Panc1 (cell line): ENCODE data around the gene SEC11A. TPM values are rescaled to one million over a fixed set of nuclear protein-coding genes. Genes with fewer than 3 reads are reported as not detected.

Experiments
- ATAC-seq: fragments of 200-7000 bp; cut with Tn5 transposase; 2 replicates; pipeline ENCODE4 v1.9.1; 2020; ENCODE audit warnings: mild to moderate bottlenecking, moderate library complexity
- BruUV-seq: library from RNA; stranded (reverse); fragments of 400-500 nt; replicated peaks from 2 replicates; lab custom pipeline; 2021; lab: Mats Ljungman, UMichigan
- CTCF ChIA-PET: fragments of 300-600 bp; sonication (Branson Sonifier 250); formaldehyde crosslinking; loops from one replicate; lab custom pipeline; 2022; ENCODE audit warnings: antibody characterized with exemption; lab: Charles Lee
- POLR2A ChIA-PET: fragments of 300-600 bp; sonication (Branson Sonifier 250); formaldehyde crosslinking; loops from one replicate; lab custom pipeline; 2022; ENCODE audit warnings: antibody characterized with exemption; lab: Charles Lee
- DNase-seq: peaks from one replicate; pipeline ENCODE4 v3.0.0-alpha.2; 2010; ENCODE audit warnings: low read depth, low spot score
- H3K27ac ChIP-seq: 2 replicates; pipeline ENCODE4 v1.5.1; 2011; ENCODE audit warnings: mild to moderate bottlenecking, low read length, inconsistent platforms
- H3K27me3 ChIP-seq: fragments of 200-500 bp; sonication (Bioruptor generic); 2 replicates; pipeline ENCODE4 v1.6.0; 2014; ENCODE audit warnings: low read length, inconsistent platforms; ENCODE audit not compliant: control insufficient read depth, insufficient read depth
- H3K36me3 ChIP-seq: fragments of 200-500 bp; sonication (Bioruptor generic); 2 replicates; pipeline ENCODE4 v1.5.1; 2014; ENCODE audit warnings: inconsistent platforms, mild to moderate bottlenecking, low read length, moderate library complexity; ENCODE audit not compliant: control insufficient read depth, insufficient read depth
- H3K4me1 ChIP-seq: 2 replicates; pipeline ENCODE4 v1.5.1; 2011; ENCODE audit warnings: inconsistent platforms, mild to moderate bottlenecking, low read length, moderate library complexity; ENCODE audit not compliant: control insufficient read depth, insufficient read depth
- H3K4me3 ChIP-seq, 2 experiments: 2 replicates each; pipeline ENCODE4 v1.5.1; 2011 to 2012; ENCODE audit warnings: low read depth in 2 of 2, low read length in 2 of 2, mild to moderate bottlenecking in 2 of 2, inconsistent platforms in 1 of 2, moderate library complexity in 1 of 2
- H3K9me3 ChIP-seq: fragments of 200-500 bp; sonication (Bioruptor generic); 2 replicates; pipeline ENCODE4 v1.5.1; 2014; ENCODE audit warnings: low read depth, mild to moderate bottlenecking, inconsistent platforms, low read length, moderate library complexity; ENCODE audit not compliant: control insufficient read depth, insufficient read depth
- CTCF ChIP-seq: fragments of 450-650 bp; IDR thresholded peaks from 2 replicates; pipeline ENCODE4 v1.5.1; 2017; ENCODE audit warnings: mild to moderate bottlenecking
- POLR2AphosphoS5 ChIP-seq: IDR thresholded peaks from 2 replicates; pipeline ENCODE4 v1.6.1; 2012; ENCODE audit warnings: mild to moderate bottlenecking, low read depth, low read length, moderate library complexity
- SIN3A ChIP-seq: IDR thresholded peaks from 2 replicates; pipeline ENCODE4 v1.6.1; 2012; ENCODE audit warnings: low read depth, mild to moderate bottlenecking, low read length, moderate library complexity, borderline replicate concordance; ENCODE audit not compliant: insufficient read depth
- TCF7L2 ChIP-seq: IDR thresholded peaks from 2 replicates; pipeline ENCODE4 v1.6.1; 2011; ENCODE audit warnings: mild to moderate bottlenecking, low read depth, low read length, inconsistent platforms
- in situ Hi-C: cut with HindIII; loops from 2 replicates; pipeline ENCODE4 v1.10.0; 2016; ENCODE audit warnings: low sequenced_read_pairs, low pct_unique_long_range_greater_than_20kb
- intact Hi-C: fragments of 100-400 bp; cut with micrococcal nuclease; formaldehyde crosslinking; loops from one replicate; pipeline ENCODE4 v1.10.0; 2022; ENCODE audit not compliant: unreplicated experiment
- total RNA-seq: library from RNA; stranded (reverse); gene quantifications from one replicate; pipeline ENCODE4 v1.2.1, GENCODE V29; 2021; ENCODE audit not compliant: unreplicated experiment
- TF ChIP-seq, protein P1 (sequence below), 2 experiments: IDR thresholded peaks; 2 replicates each; pipeline ENCODE4 v1.6.1; 2011 to 2012; ENCODE audit warnings: low read depth in 2 of 2, control low read depth in 1 of 2, low read length in 1 of 2, mild to moderate bottlenecking in 1 of 2, moderate library complexity in 1 of 2; ENCODE audit not compliant: insufficient read depth in 1 of 2

Gene SEC11A
- total RNA-seq, 1 experiment from 2014 or later = 164 TPM

DNA sequence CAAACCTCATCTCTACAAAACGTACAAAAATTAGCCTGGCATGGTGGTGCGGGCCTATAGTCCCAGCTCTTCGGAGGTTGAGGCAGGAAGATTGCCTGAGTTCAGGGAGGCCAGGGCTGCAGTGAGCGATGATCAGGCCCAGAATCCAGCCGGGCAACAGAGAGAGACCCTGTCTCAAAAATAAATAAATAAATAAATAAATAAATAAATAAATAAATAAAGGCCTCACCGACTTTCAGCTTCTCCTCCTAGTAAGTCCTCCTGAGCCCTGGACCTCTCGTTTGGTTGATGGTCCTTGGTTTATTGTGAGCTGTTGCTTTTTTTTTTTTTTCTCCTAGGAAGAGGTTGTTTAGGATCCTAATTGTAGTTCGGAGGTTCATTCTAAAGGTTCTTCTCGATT, 86.9 kb downstream of the SEC11A start:
- in situ Hi-C loops (no loop called here), intact Hi-C loops (no loop called here)
- CTCF ChIA-PET = interaction anchor here (0.6 kb wide), 1 partner anchor 24 kb away, joined by 3 read pairs; no protein-coding TSS in a partner anchor
- TF ChIP-seq POLR2AphosphoS5 (no peak), TCF7L2 (no peak), CTCF (no peak), SIN3A (no peak)
- TF ChIP-seq, protein P1, sequence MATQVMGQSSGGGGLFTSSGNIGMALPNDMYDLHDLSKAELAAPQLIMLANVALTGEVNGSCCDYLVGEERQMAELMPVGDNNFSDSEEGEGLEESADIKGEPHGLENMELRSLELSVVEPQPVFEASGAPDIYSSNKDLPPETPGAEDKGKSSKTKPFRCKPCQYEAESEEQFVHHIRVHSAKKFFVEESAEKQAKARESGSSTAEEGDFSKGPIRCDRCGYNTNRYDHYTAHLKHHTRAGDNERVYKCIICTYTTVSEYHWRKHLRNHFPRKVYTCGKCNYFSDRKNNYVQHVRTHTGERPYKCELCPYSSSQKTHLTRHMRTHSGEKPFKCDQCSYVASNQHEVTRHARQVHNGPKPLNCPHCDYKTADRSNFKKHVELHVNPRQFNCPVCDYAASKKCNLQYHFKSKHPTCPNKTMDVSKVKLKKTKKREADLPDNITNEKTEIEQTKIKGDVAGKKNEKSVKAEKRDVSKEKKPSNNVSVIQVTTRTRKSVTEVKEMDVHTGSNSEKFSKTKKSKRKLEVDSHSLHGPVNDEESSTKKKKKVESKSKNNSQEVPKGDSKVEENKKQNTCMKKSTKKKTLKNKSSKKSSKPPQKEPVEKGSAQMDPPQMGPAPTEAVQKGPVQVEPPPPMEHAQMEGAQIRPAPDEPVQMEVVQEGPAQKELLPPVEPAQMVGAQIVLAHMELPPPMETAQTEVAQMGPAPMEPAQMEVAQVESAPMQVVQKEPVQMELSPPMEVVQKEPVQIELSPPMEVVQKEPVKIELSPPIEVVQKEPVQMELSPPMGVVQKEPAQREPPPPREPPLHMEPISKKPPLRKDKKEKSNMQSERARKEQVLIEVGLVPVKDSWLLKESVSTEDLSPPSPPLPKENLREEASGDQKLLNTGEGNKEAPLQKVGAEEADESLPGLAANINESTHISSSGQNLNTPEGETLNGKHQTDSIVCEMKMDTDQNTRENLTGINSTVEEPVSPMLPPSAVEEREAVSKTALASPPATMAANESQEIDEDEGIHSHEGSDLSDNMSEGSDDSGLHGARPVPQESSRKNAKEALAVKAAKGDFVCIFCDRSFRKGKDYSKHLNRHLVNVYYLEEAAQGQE (IDR thresholded peaks at IDR 0.05; ENCODE audit: insufficient read depth in 1 of 2, low read depth in 2 of 2, low read length in 1 of 2) = no peak
- ATAC-seq (no peak), DNase-seq (no peak)
- peaks cover 4% of the 10 kb centered on the region; the same call in 1 of the 2 replicates for H3K36me3 ChIP-seq
- no peaks in the 10 kb centered on the region for H3K27me3 ChIP-seq
- no peaks in the 10 kb centered on the region for H3K9me3 ChIP-seq
- H3K4me3 ChIP-seq = no peak overlapping the region
- POLR2A ChIA-PET = no interaction called here
- no peak overlapping the region for H3K27ac ChIP-seq
- BruUV-seq = no TSS peak
- H3K4me1 ChIP-seq = peaks cover 11% of the 10 kb centered on the region; the same call in 1 of the 2 replicates

DNA sequence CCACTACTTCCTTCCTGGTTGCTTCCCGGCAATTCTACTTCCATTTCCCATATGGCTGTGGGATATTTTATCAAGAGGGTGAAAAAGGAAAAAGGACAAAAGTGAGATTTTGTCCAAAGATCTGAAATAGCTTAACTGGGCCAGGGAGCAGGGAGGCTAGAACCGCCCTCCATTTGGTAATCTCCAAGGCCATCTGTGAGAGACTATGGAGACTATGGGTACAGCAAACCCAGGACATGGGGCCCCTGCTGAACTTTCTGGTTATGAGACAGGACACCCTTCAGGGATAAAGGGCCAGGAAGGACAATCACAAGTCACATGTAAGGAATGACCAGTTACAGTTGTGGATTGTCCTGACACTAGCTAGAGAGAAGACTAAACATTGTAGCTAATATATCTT, 90.8 kb downstream of the SEC11A start:
- in situ Hi-C loops (no loop called here), intact Hi-C loops (no loop called here)
- ChIA-PET POLR2A (no interaction called here), CTCF (no interaction called here)
- Histone ChIP-seq H3K27ac (no peak overlapping the region), H3K9me3 (peaks cover 26% of the 10 kb centered on the region; the same call in 1 of the 2 replicates), H3K4me1 (0 out of 2 replicates have a peak, but pooled peaks cover under 1% of the 10 kb centered on the region), H3K36me3 (no peaks in the 10 kb centered on the region), H3K27me3 (no peaks in the 10 kb centered on the region), H3K4me3 (no peak overlapping the region)
- BruUV-seq = no TSS peak
- DNase-seq (no peak), ATAC-seq (no peak)
- TF ChIP-seq POLR2AphosphoS5 = no peak
- TF ChIP-seq, protein P1 (IDR thresholded peaks at IDR 0.05; ENCODE audit: insufficient read depth in 1 of 2, low read depth in 2 of 2, low read length in 1 of 2) = no peak
